HAP-1 (cell line): Measurements from ENCODE around the gene ERFL.
A peak's percentile ranks its signal among the peaks of the same experiment; 100 is the strongest.
"Not testable (repeated sequence)": the region's sequence is repeated elsewhere in the genome, so short reads cannot be mapped to it uniquely, and the experiment has no call there.

Experiments used
- DNase-seq, 2 experiments: peaks; one replicate each; pipeline ENCODE4 v3.0.0-alpha.2; 2016 to 2020; ENCODE audit warnings: low spot score in 2 of 2
- H3K27me3 ChIP-seq: fragments of 250-450 bp; sonication (Bioruptor Pico); 2 replicates; pipeline ENCODE4 v1.5.1; 2020; ENCODE audit warnings: low read depth, mild to moderate bottlenecking, moderate library complexity
- H3K36me3 ChIP-seq: fragments of 250-450 bp; sonication (Bioruptor Pico); replicated peaks from 2 replicates; pipeline ENCODE4 v1.5.1; 2020; ENCODE audit warnings: mild to moderate bottlenecking
- H3K4me1 ChIP-seq: fragments of 250-450 bp; sonication (Bioruptor Pico); 2 replicates; pipeline ENCODE4 v1.5.1; 2020; ENCODE audit warnings: mild to moderate bottlenecking
- H3K4me3 ChIP-seq: fragments of 250-450 bp; sonication (Bioruptor Pico); 2 replicates; pipeline ENCODE4 v1.5.1; 2020; ENCODE audit warnings: mild to moderate bottlenecking, moderate library complexity
- H3K9me3 ChIP-seq: fragments of 250-450 bp; sonication (Bioruptor Pico); 2 replicates; pipeline ENCODE4 v1.5.1; 2020; ENCODE audit warnings: mild to moderate bottlenecking, moderate library complexity
- in situ Hi-C: fragments of 300-500 bp; cut with MboI; formaldehyde crosslinking; loops from 3 replicates; pipeline ENCODE4 v1.14.3; 2020; ENCODE audit warnings: low sequenced_read_pairs, inconsistent platforms, mixed read lengths

The ERFL gene

DNA sequence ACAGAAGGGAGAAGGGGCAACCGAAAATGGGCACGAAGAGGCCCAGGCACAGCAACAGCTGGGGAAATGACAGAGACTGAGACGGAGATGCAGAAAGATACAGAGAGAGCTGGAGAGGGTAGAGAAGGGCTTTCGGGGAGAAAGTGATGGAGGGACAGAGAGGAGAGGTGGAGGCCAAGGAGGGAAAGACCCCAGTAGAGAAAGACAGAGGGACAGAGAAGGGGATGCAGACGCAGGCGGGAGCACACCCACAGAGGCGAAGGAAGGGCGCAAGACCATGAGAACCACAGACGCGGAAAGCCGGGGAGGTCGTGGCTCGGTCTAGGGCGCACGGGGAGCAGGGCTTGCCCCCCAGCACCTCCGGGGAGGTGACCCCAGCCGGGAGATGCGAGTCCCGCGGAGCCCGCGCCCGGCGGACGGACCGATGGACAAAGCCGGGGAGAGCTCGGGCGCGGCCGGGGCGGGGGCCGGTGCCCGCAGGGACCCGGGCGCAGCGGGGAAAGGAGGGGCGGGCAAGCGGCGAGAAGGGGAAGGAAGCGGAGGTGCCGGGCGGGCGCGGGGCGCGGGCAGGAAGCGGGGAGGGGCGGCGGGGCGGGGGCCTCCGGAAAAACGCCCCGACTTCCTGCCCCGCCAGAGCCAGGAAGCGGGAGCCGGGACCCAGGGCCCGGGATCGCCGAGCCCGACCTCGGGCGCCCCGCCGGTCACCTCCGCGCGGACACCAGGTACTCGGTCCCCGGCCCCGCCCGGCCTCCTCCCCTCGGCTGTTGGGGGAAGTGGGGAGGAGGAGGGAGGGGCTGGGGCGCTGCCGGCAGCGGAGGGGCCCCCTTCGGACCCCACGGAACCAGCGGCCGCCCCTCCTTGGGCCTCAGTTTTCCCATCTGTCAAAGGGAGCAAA, 45.4 kb downstream of the ERFL start, which contains the start of gene ARHGEF1:
ARHGEF1 (plus strand) TSS at position 617 of the 895 bp plus-strand sequence. CDS start 4,899 bp downstream, outside the sequence.
- in situ Hi-C loops, result no loop called here
- H3K9me3 ChIP-seq, result no peaks in the 10 kb centered on the region
- H3K4me3 ChIP-seq, result peak within 1 kb of the TSS; percentile 66
- H3K36me3 ChIP-seq, result no peaks in the 10 kb centered on the region; the same call in 1 of the 2 replicates
- peaks cover 9% of the 10 kb centered on the region for H3K4me1 ChIP-seq
- DNase-seq, result peak in 1 of 2 experiments; percentile 60
- H3K27me3 ChIP-seq, result 0 out of 2 replicates have a peak, but pooled peaks cover 2% of the 10 kb centered on the region

DNA sequence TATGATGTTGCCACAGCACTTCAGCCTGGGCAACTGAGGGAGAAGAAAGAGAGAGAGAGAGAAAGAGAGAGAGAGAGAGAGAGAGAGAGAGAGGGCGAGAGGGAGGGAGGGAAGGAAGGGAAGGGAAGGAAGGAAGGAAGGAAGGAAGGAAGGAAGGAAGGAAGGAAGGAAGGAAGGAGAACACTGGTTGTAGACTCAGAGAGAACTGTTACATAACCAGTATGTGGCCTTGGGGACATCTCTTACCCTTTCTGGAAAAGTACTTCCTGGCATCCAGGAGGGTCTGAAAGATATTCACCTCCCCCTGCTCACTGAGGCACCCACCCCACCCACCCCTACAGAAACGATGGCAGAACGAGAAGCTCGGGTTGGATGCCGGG, 47.9 kb downstream of the ERFL start:
- no peaks in the 10 kb centered on the region for H3K9me3 ChIP-seq
- H3K4me1 ChIP-seq, result peaks cover 9% of the 10 kb centered on the region
- DNase-seq, result no peak
- H3K4me3 ChIP-seq, result no peak overlapping the region
- no peaks in the 10 kb centered on the region; the same call in 1 of the 2 replicates for H3K36me3 ChIP-seq
- H3K27me3 ChIP-seq, result 0 out of 2 replicates have a peak, but pooled peaks cover 10% of the 10 kb centered on the region
- in situ Hi-C loops, result no loop called here

DNA sequence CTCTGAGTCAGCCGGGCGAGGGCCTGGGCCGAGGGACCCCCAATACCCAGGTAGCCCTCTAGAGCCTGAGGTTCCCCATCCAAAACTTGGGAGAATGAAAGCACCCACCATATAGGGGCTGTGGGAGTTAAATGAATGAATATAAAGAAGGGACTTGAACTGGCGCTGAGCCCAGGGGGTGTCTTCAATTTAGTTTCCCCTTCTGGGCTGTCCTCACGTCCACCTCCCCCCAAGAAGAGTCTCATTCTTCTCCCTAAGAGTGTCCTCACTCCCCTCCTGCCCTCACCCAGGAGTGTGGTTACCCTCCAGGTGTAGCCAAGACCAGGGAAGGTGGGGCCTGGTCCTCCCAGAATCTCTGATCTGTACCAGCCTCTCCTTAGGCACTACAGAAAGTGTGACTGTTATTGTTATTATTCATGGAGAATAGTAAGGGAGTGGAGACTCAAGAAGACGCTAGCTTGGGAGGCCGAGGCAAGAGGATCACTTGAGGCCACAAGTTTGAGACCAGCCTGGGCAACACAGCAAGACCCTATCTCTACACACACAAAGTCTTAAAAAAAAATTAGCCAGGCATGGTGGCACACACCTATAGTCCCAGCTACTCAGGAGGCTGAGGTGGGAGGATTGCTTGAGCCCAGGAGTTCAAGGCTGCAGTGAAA, 48.5 kb downstream of the ERFL start:
- Histone ChIP-seq H3K4me3 (no peak overlapping the region), H3K27me3 (0 out of 2 replicates have a peak, but pooled peaks cover 10% of the 10 kb centered on the region), H3K4me1 (peaks cover 6% of the 10 kb centered on the region), H3K36me3 (no peaks in the 10 kb centered on the region; the same call in 1 of the 2 replicates), H3K9me3 (no peaks in the 10 kb centered on the region)
- in situ Hi-C loops, result no loop called here
- no peak for DNase-seq

DNA sequence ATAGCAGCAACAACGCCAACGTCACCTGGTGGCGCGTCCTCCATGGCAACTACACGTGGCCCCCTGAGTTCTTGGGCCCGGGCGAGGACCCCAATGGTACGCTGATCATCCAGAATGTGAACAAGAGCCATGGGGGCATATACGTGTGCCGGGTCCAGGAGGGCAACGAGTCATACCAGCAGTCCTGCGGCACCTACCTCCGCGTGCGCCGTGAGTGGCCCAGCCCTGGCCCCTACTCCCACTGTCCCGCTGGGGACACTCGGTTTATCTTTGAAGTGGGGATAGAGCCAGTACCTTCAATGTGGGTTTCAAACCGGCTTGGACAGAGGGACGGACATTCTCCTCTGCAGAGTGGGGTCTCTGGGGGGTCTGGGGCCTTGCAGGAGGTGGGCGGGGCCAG, 49.2 kb downstream of the ERFL start:
- no peak overlapping the region for H3K4me3 ChIP-seq
- no peak for DNase-seq
- H3K36me3 ChIP-seq, result no peaks in the 10 kb centered on the region
- H3K4me1 ChIP-seq, result peaks cover 4% of the 10 kb centered on the region
- no peaks in the 10 kb centered on the region for H3K9me3 ChIP-seq
- in situ Hi-C loops, result no loop called here
- H3K27me3 ChIP-seq, result 0 out of 2 replicates have a peak, but pooled peaks cover 10% of the 10 kb centered on the region

DNA sequence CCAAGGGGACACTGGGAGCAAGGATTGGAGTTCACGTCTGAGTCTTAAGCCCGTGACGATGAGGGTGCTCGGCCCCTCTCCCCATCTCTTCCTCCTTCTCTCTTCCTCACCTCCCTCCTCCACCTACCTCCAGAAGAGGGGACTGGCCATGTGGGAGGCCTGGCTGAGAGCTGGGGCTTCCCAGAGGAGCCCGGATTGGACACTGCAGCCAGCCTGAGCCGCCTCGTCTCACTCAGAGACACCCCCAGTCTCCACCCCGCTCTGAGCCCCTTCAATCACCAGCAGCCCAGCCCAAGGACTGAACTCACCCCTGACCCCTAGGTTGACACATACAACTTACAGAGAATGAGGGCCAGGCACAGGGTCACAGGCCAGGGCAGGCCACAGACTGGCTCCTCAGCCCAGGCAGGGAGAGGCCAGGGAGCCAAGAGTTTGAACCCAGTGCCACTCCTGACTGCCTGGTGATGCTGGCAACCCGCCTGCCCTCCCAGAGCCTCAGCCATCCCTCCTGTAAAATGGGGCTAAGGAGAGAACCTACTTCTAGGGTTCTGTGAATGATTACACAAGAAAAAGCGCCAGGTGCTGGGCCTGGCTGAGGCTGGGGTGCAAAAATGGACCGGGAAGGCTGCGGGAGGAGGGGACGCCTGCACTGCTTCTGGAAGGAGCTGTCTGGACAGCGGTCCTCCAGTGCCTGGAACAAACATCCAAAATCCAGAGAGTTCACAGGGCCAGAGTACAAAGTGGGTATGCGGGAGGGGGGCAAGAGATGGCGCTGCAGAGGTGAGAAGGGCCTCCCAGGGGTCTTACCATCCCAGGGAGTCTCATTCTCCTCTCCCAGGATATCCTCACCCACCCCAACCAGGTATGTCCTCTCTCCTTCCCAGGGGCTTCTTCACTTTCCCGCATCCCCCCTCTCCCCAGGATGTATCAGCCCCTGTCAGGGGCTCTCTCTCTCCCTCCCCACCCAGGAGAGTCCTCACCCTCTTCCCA, 50.0 kb downstream of the ERFL start:
- no peak for DNase-seq
- Histone ChIP-seq H3K9me3 (no peaks in the 10 kb centered on the region), H3K4me1 (no peaks in the 10 kb centered on the region), H3K4me3 (no peak overlapping the region), H3K36me3 (no peaks in the 10 kb centered on the region), H3K27me3 (0 out of 2 replicates have a peak, but pooled peaks cover 10% of the 10 kb centered on the region)
- in situ Hi-C loops, result no loop called here

DNA sequence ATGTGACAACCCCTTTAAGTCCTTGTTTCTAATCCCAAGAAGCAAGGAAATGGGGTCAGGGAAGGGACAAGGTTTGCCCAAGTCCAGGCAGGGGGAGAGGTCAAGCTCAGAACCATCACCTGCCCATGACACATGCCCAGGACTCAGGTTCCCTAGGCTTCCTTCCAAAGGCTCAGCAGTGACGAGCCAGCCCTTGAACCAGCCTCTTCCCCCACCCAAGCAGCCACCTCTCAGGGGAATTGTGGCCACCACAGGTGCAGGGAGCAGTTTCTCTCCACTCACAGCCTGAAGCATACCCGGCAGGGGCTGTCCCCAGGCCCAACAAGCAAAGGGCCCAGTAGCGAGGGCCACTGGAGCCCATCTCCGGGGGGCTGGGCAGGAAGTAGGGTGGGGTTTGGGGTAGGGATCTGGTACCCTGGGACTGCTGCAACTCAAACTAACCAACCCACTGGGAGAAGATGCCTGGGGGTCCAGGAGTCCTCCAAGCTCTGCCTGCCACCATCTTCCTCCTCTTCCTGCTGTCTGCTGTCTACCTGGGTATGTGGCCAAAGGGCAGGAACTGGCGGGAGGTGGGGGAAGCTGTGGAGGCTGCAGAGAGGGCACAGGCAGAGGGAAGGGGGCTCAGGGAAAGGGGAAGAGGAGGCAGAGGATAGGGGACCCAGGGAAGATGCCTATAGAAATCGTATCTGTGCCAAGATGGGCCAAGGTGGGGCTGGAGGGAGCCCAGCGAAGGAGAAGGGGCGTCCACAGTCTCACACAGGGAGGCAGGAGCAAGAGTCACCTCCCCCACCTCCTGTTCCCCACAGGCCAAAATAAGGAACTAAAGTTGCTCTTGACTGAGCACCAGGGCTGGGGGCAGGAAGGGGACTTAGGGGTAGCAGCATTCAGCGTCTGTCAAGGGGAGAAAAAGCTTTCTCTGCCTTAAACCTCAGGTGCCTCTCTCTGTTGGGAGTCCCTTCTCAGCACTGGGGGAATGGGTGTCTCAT, 51.1 kb downstream of the ERFL start, which contains the start of gene CD79A:
CD79A (plus strand) TSS at position 433 of the 986 bp plus-strand sequence; CDS start at position 459, 26 bp downstream.
- H3K4me3 ChIP-seq, result no peak within 1 kb of the TSS

DNA sequence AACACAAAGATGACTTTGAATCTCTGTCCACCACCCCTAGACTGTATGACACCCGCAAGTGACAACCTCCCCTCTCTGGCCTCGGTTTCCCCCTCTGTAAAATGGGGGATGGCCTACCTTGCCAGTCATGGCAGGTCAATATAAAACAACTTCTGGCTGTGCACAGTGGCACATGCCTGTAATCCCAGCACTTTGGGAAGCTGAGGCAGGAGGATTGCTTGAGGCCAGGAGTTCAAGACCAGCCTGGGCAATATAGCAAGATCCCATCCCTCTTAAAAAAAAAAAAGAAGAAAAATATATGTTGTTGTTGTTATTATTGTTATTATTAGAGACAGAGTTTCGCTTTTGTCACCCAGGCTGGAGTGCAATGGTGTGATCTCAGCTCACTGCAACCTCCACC, 52.3 kb downstream of the ERFL start:
- in situ Hi-C loops, H3K4me3 ChIP-seq, H3K9me3 ChIP-seq, DNase-seq, H3K4me1 ChIP-seq: not testable (repeated sequence)
- H3K27me3 ChIP-seq, result 0 out of 2 replicates have a peak, but pooled peaks cover 10% of the 10 kb centered on the region
- peaks cover 10% of the 10 kb centered on the region for H3K36me3 ChIP-seq

More for the DNA sequence above, 51.1 kb downstream of the ERFL start, which contains the start of gene CD79A:
- no peak for DNase-seq
- no peaks in the 10 kb centered on the region for H3K9me3 ChIP-seq
- 0 out of 2 replicates have a peak, but pooled peaks cover 10% of the 10 kb centered on the region for H3K27me3 ChIP-seq
- in situ Hi-C loops, result no loop called here
- no peaks in the 10 kb centered on the region for H3K4me1 ChIP-seq
- H3K36me3 ChIP-seq, result no peaks in the 10 kb centered on the region

DNA sequence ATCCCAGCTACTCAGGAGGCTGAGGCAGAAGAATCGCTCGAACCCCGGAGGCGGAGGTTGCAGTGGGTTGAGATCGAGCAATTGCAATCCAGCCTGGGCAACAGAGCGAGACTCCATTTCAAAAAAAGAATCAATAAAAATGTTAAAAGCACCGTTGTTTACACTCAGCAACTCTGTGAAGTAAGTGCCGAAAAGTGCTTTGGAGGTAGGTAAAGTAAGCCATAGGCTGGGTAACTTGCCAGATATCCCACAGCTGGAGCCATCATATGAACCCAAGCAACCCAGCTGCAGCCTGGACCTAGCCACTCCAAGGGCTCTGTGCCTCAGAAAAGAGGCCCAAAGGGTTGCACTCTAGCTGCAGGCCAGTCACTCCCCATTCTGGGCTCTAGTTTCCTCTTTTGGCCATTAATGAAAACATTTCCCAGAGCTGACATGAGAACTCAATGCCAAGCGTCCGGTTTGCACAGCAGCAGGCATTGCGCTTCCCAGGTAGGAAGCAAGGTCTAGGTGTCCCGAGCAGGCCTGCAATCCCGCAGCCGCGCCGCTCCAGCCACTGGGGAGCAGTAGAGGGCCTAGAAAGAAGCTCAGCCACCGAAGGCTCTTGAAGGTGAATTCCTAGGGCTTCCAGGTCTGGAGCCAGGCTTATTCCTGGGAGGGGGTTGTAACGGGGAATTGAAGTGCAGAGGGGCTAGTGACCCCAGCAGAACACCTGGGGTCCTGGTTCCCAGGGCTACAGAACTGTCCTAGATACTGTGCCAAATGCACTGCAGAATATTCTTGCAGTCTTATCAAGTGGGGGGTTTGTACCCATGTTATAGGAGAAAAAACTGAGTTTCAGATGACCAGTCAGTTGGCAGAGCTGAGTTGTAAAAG, 55.2 kb downstream of the ERFL start:
- DNase-seq, result peak; percentile 67 to 89
- Histone ChIP-seq H3K9me3 (no peaks in the 10 kb centered on the region), H3K4me1 (no peaks in the 10 kb centered on the region), H3K27me3 (0 out of 2 replicates have a peak, but pooled peaks cover 10% of the 10 kb centered on the region), H3K4me3 (no peak overlapping the region), H3K36me3 (peaks cover 38% of the 10 kb centered on the region)
- in situ Hi-C loops, result no loop called here

DNA sequence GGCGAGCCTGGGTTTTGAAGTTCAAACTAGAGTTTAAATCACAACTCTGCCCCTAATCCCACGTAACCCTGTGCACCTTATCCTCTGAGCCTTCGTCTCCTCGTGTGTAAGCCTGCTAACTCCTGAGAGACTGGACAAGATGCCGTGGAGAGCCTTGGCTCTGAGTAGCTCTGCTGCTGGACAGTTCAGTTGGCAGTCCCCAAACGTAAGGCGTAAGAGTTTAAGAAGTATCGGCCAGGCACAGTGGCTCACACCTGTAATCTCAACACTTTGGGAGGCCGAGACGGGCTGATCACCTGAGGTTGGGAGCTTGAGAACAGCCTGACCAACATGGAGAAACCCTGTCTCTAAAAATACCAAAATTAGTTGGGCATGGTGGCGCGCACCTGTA, 55.9 kb downstream of the ERFL start:
- H3K36me3 ChIP-seq, result peaks cover 44% of the 10 kb centered on the region
- peak in 1 of 2 experiments; percentile 32 for DNase-seq
- in situ Hi-C loops, result no loop called here
- H3K27me3 ChIP-seq, result 0 out of 2 replicates have a peak, but pooled peaks cover 3% of the 10 kb centered on the region
- H3K4me3 ChIP-seq, result no peak overlapping the region
- no peaks in the 10 kb centered on the region for H3K9me3 ChIP-seq
- H3K4me1 ChIP-seq, result no peaks in the 10 kb centered on the region

DNA sequence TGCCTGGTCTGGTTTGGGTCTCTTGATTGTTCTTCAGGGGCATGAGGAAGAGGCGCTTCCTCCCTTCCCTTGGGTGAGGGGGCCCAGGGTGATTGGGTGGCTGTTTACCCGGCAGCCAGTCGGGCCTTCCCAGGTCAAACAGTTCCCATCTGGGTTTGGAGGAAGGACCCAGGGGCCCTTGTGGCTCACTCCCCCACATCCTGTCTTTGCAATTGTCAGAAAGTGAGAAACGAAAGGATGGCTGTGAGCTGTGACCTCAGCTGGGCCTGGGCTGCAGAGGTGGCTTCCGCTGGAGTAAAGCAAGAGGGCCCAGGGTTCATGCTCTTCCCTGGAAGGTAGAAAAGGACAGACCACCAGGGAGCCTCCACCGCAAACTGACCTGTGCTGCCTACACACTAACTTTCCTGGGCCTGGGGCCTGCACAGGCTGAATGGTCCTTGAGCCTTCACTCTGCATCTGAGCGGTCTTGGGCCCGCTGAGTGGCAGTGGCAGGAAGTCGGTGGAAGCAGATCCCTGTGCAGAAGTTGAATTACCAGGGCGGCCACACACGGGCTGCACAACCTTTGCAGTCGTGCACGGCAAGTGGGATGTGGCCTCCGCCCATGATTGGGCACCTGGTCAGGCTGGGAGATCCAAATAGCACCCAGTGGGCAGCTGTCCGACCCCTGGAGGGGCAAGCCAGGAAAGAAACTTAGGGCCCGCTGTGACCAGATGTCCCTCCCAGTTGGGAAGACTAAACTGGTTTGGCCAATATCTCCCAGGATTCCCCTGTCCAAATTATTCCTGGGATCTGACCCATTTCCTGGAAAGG, 56.5 kb downstream of the ERFL start:
- in situ Hi-C loops, result no loop called here
- Histone ChIP-seq H3K9me3 (no peaks in the 10 kb centered on the region), H3K36me3 (peaks cover 50% of the 10 kb centered on the region), H3K4me3 (no peak overlapping the region), H3K27me3 (no peaks in the 10 kb centered on the region), H3K4me1 (no peaks in the 10 kb centered on the region)
- peak in 1 of 2 experiments; percentile 43 for DNase-seq

DNA sequence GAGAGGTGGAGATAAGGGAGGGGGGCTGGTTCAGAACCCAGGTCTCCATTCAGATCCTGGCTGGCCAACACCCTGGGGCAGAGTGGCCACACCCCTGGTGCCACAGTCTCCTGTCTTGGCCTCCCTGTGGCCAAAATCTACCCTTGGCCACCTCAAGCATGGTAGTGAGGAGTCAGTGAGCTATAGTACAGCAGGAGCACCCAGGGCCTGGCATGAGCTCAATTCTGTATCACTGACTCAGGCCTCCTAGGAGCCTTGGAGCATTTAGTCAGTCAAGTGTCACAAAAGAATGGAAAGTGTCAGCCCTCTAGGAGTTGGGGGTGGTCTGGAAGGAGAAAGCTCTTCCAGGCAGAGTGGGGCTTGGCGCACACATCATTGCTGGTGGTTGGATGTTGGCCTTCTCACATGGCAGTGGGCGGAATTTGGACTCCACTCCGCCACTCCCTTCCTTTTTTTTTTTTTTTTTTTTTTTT, 57.8 kb downstream of the ERFL start:
- H3K9me3 ChIP-seq, result no peaks in the 10 kb centered on the region
- DNase-seq, result no peak
- no peaks in the 10 kb centered on the region for H3K4me1 ChIP-seq
- no peak overlapping the region for H3K4me3 ChIP-seq
- in situ Hi-C loops, result no loop called here
- H3K27me3 ChIP-seq, result no peaks in the 10 kb centered on the region
- H3K36me3 ChIP-seq, result peaks cover 64% of the 10 kb centered on the region
